ENCODE measurements around the gene NR1D2. TPM values are rescaled to one million over a fixed set of nuclear protein-coding genes. Genes with fewer than 3 reads are reported as not detected.
"Not testable (repeated sequence)": the region's sequence is repeated elsewhere in the genome, so short reads cannot be mapped to it uniquely, and the experiment has no call there.

The NR1D2 gene
- total and polyA plus RNA-seq, 2 experiments from 2014 or later, result 6.6 to 20.7 TPM

DNA sequence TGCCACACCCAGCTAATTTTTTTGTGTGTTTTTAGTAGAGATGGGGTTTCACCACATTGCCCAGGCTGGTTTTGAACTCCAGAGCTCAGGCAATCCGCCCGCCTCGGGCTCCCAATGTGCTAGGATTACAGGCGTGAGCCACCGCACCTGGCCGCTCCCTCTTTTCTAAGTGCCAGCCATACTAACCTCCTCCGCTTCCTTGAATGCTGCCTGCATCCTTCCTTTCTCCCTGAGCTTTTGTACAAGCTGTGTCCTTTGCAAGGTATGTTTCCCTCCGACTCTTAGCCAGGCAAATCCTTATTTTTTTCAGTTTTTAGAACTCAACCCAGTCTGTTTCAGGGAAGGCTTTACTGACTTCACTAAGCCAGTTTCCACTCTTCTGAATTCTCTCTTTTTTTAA, 60.6 kb downstream of the NR1D2 start (continued):
- TF ChIP-seq EZH2phosphoT487 (IDR thresholded peaks at IDR 0.05; ENCODE audit: unreplicated experiment) (no peak), ZNF114 (CRISPR knock-in tag; IDR thresholded peaks at IDR 0.05) (no peak), JUNB (IDR thresholded peaks at IDR 0.05; ENCODE audit: unreplicated experiment) (no peak), CTCF (conservative IDR thresholded peaks at IDR 0.05; ENCODE audit: low read depth in 2 of 2) (no peak), ETS1 (IDR thresholded peaks at IDR 0.05) (no peak), REST (IDR thresholded peaks at IDR 0.05; ENCODE audit: unreplicated experiment) (no peak), POLR2AphosphoS5 (IDR thresholded peaks at IDR 0.05; ENCODE audit: low read depth) (no peak), STAT1 (IDR thresholded peaks at IDR 0.05; ENCODE audit: unreplicated experiment) (no peak), CREB1 (CRISPR knock-in tag; IDR thresholded peaks at IDR 0.05; ENCODE audit: low read depth) (no peak), NANOG (IDR thresholded peaks at IDR 0.05; ENCODE audit: borderline replicate concordance) (no peak), EZH2 (IDR thresholded peaks at IDR 0.05; ENCODE audit: low read depth, unreplicated experiment) (no peak)

DNA sequence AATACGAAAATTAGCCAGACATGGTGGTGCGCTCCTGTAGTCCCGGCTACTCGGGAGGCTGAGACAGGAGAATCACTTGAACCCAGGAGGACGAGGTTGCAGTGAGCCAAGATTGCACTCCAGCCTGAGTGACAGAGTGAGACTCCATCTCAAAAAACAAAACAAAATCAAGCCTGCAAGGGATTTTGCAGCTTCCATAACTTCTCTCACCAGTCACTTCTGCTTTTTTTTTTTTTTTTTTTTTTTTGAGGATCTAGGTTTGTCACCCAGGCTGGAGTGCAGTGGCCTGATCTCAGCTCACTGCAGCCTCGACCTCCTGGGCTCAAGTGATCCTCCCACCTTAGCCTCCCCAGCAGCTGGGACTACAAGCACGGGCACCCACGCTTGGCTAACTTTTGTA, 65.7 kb downstream of the NR1D2 start:
- not testable (repeated sequence) for DNase-seq (ENCODE audit: low spot score); H3K4me3 ChIP-seq; H3F3A ChIP-seq (replicated peaks; ENCODE audit: low read depth); H3K4me2 ChIP-seq; H4K20me1 ChIP-seq (replicated peaks; ENCODE audit: insufficient read depth); H3K79me2 ChIP-seq (replicated peaks; ENCODE audit: insufficient read depth); ATAC-seq; H3K9me3 Mint-ChIP-seq; H3K4me1 Mint-ChIP-seq; H3K27me3 Mint-ChIP-seq (ENCODE audit: insufficient read depth, low read depth, poor library complexity); H3K4me3 Mint-ChIP-seq; H3K4me1 ChIP-seq (ENCODE audit: insufficient read depth); H3K27ac ChIP-seq (ENCODE audit: low read depth); H2AFZ ChIP-seq; H3K36me3 ChIP-seq (ENCODE audit: insufficient read depth); H3K9me2 ChIP-seq (ENCODE audit: insufficient read depth); H3K27me3 ChIP-seq (ENCODE audit: insufficient read depth); H3K27ac Mint-ChIP-seq; H3K36me3 Mint-ChIP-seq (ENCODE audit: low read depth)
